Heart left ventricle (tissue), 13 donors: ENCODE results near the gene DUSP22.

ENCODE experiments used
- CTCF ChIP-seq, 12 donors: fragments of 200-600 bp; sonication (generic) in 4 of 12; IDR thresholded peaks; one replicate each; pipeline versions ENCODE4 v1.5.0 to v1.8.0; 2018 to 2022; ENCODE audit warnings: antibody characterized with exemption in 12 of 12, mild to moderate bottlenecking in 5 of 12
- POLR2A ChIP-seq, 2 donors: fragments of 450-650 bp; IDR thresholded peaks; one replicate each; pipeline ENCODE4 v1.6.1; 2017; ENCODE audit warnings: antibody characterized with exemption in 2 of 2, mild to moderate bottlenecking in 2 of 2, moderate library complexity in 2 of 2
- donor health status: ischemic (EF 13 %, LVEDD 7.1; RV severe dilation, severe dysfunction).
- donor health status: DM: no; HTN: yes; CAD: no.
- donor health status: DM: no; HTN: no; CAD: no.
- donor health status: ischemic (EF 25% LVEDD 6.9; RV normal size, moderate dysfunction).
- donor health status: ischemic (EF 25% LVEDD 5.7; RV mildly dilated, moderate dysfunction).
- donor health status: ischemic (EF 35%, LVEDD 5.7; RV mildly dilated, moderate dysfunction).
- donor health status: nonischemic (EF 11% LVEDD 7.7; RV severe dilation, severe dysfunction).
- donor health status: DM: yes; HTN: yes; CAD: no.
- donor health status: PGD.
- donor health status: ischemic (EF 29% LVEDD 5.4; RV normal size, mild dysfunction).
- donor health status: nonischemic (EF 23%, LVEDD 6.1; RV moderate dilation, normal function).

- no peak for TF ChIP-seq CTCF (IDR thresholded peaks at IDR 0.05)
- no peak for TF ChIP-seq POLR2A (IDR thresholded peaks at IDR 0.05)
Measured at GRCh38 chr6:286681-287488, 5.4 kb upstream of the DUSP22 start.
